ES-I3 (cell line): Measurements from ENCODE around the gene FHAD1.

Experiments
- H3K36me3 ChIP-seq: 2 replicates; pipeline ENCODE4 v1.6.1; 2013; ENCODE audit warnings: mild to moderate bottlenecking, low read length, control low read depth, moderate library complexity; ENCODE audit not compliant: insufficient read depth
- H3K4me1 ChIP-seq: 2 replicates; pipeline ENCODE4 v1.6.1; 2013; ENCODE audit warnings: mild to moderate bottlenecking, control low read depth, low read length; ENCODE audit not compliant: insufficient read depth
- H3K9ac ChIP-seq: 2 replicates; pipeline ENCODE4 v1.6.1; 2013; ENCODE audit warnings: low read depth, mild to moderate bottlenecking, low read length, moderate library complexity
- H3K9me3 ChIP-seq: 2 replicates; pipeline ENCODE4 v1.6.1; 2013; ENCODE audit warnings: mild to moderate bottlenecking, low read length, moderate library complexity; ENCODE audit not compliant: control insufficient read depth, insufficient read depth

FHAD1 gene

GRCh38 chr1:15413563-15414444 is 166.8 kb downstream of the FHAD1 start:
- peaks cover 35% of the 10 kb centered on the region; the same call in 1 of the 2 replicates for H3K4me1 ChIP-seq
- H3K9ac ChIP-seq, result no peak overlapping the region
- no peaks in the 10 kb centered on the region for H3K36me3 ChIP-seq
- no peaks in the 10 kb centered on the region for H3K9me3 ChIP-seq

- peaks cover 35% of the 10 kb centered on the region; the same call in 1 of the 2 replicates for H3K4me1 ChIP-seq
These were observed 167.5 kb downstream of the FHAD1 start for GRCh38 chr1:15414445-15414983.

GRCh38 chr1:15417059-15417934 is 170.3 kb downstream of the FHAD1 start:
- Histone ChIP-seq H3K4me1 (peaks cover 21% of the 10 kb centered on the region; the same call in 1 of the 2 replicates), H3K9me3 (no peaks in the 10 kb centered on the region), H3K36me3 (no peaks in the 10 kb centered on the region), H3K9ac (no peak overlapping the region)

More at GRCh38 chr1:15414445-15414983, 167.5 kb downstream of the FHAD1 start:
- Histone ChIP-seq H3K9ac (no peak overlapping the region), H3K9me3 (no peaks in the 10 kb centered on the region), H3K36me3 (no peaks in the 10 kb centered on the region)

- H3K9me3 ChIP-seq, result no peaks in the 10 kb centered on the region
- H3K4me1 ChIP-seq, result peaks cover 19% of the 10 kb centered on the region; the same call in 1 of the 2 replicates
- no peaks in the 10 kb centered on the region for H3K36me3 ChIP-seq
- H3K9ac ChIP-seq, result no peak overlapping the region
These were observed 171.9 kb downstream of the FHAD1 start for GRCh38 chr1:15418806-15419515.

- Histone ChIP-seq H3K36me3 (no peaks in the 10 kb centered on the region), H3K9me3 (no peaks in the 10 kb centered on the region), H3K9ac (no peak overlapping the region), H3K4me1 (peaks cover 18% of the 10 kb centered on the region; the same call in 1 of the 2 replicates)
These were observed 173.9 kb downstream of the FHAD1 start for GRCh38 chr1:15420853-15421465.

GRCh38 chr1:15422871-15423270 is 175.8 kb downstream of the FHAD1 start:
- Histone ChIP-seq H3K4me1 (peaks cover 12% of the 10 kb centered on the region), H3K9ac (no peak overlapping the region), H3K9me3 (no peaks in the 10 kb centered on the region), H3K36me3 (no peaks in the 10 kb centered on the region)

- Histone ChIP-seq H3K4me1 (peaks cover 12% of the 10 kb centered on the region), H3K9ac (no peak overlapping the region), H3K9me3 (no peaks in the 10 kb centered on the region), H3K36me3 (no peaks in the 10 kb centered on the region)
These were observed 176.5 kb downstream of the FHAD1 start for GRCh38 chr1:15423355-15424077.

GRCh38 chr1:15424146-15424667 is 177.2 kb downstream of the FHAD1 start:
- peaks cover 12% of the 10 kb centered on the region for H3K4me1 ChIP-seq
- H3K9me3 ChIP-seq, result no peaks in the 10 kb centered on the region
- no peaks in the 10 kb centered on the region for H3K36me3 ChIP-seq
- no peak overlapping the region for H3K9ac ChIP-seq

GRCh38 chr1:15424981-15425380 is 178.0 kb downstream of the FHAD1 start:
- Histone ChIP-seq H3K36me3 (no peaks in the 10 kb centered on the region), H3K4me1 (peaks cover 12% of the 10 kb centered on the region), H3K9ac (no peak overlapping the region), H3K9me3 (no peaks in the 10 kb centered on the region)

GRCh38 chr1:15425521-15425920 is 178.5 kb downstream of the FHAD1 start:
- Histone ChIP-seq H3K36me3 (no peaks in the 10 kb centered on the region), H3K4me1 (peaks cover 12% of the 10 kb centered on the region), H3K9me3 (no peaks in the 10 kb centered on the region), H3K9ac (no peak overlapping the region)

- no peak overlapping the region for H3K9ac ChIP-seq
- H3K36me3 ChIP-seq, result no peaks in the 10 kb centered on the region; the same call in 1 of the 2 replicates
- H3K4me1 ChIP-seq, result peaks cover 12% of the 10 kb centered on the region
- no peaks in the 10 kb centered on the region for H3K9me3 ChIP-seq
These were observed 178.9 kb downstream of the FHAD1 start for GRCh38 chr1:15425958-15426357.

GRCh38 chr1:15426492-15427279 is 179.7 kb downstream of the FHAD1 start:
- no peaks in the 10 kb centered on the region; the same call in 1 of the 2 replicates for H3K36me3 ChIP-seq
- no peaks in the 10 kb centered on the region for H3K9me3 ChIP-seq
- no peak overlapping the region for H3K9ac ChIP-seq
- H3K4me1 ChIP-seq, result peaks cover 12% of the 10 kb centered on the region
